Testis (tissue), 3 donors: ENCODE results near the gene UBE3C. TPM values are rescaled to one million over a fixed set of nuclear protein-coding genes. Genes with fewer than 3 reads are reported as not detected.

Experiments
- DNase-seq: peaks from one replicate; pipeline ENCODE4 v3.0.0-alpha.2; 2019
- H3K27ac ChIP-seq, 2 donors: fragments of 200-600 bp; sonication (generic); one replicate each; pipeline ENCODE4 v1.5.1; 2019
- H3K27me3 ChIP-seq: fragments of 200-600 bp; sonication (generic); one replicate; pipeline ENCODE4 v1.5.1; 2019
- H3K36me3 ChIP-seq: fragments of 200-600 bp; sonication (generic); one replicate; pipeline ENCODE4 v1.5.1; 2017; ENCODE audit warnings: low read depth; ENCODE audit errors: missing control alignments
- H3K4me1 ChIP-seq: fragments of 200-600 bp; sonication (generic); one replicate; pipeline ENCODE4 v1.5.1; 2019
- H3K4me3 ChIP-seq, 2 donors: fragments of 200-600 bp; sonication (generic); one replicate each; pipeline ENCODE4 v1.5.1; 2017 to 2019
- H3K9me3 ChIP-seq: fragments of 200-600 bp; sonication (generic); one replicate; pipeline ENCODE4 v1.5.1; 2017
- CTCF ChIP-seq, 3 experiments: fragments of 450-650 bp in 2 of 3; fragments of 200-600 bp in 1 of 3; sonication (generic) in 1 of 3; IDR thresholded peaks; one replicate each; pipeline ENCODE4 v1.5.1; 2016 to 2019; ENCODE audit warnings: antibody characterized with exemption in 3 of 3, mild to moderate bottlenecking in 2 of 3, moderate library complexity in 1 of 3
- POLR2A ChIP-seq: fragments of 450-650 bp; IDR thresholded peaks from one replicate; pipeline ENCODE4 v1.6.1; 2017; ENCODE audit warnings: antibody characterized with exemption, mild to moderate bottlenecking, moderate library complexity
- WGBS, 2 donors: methylation state at CpG; one replicate each; pipeline ENCODE4 v1.1.5; 2018; 5-methylcytosine and 5-hydroxymethylcytosine counted together
- intact Hi-C: fragments of 100-400 bp; cut with DNase I; formaldehyde crosslinking; loops from one replicate; pipeline ENCODE4 v1.15.1; 2023; ENCODE audit warnings: low total_unique reads
- polyA plus RNA-seq: library from polyadenylated mRNA; stranded (reverse); fragments of 350-450 nt; fragmentation: Illumina TruSeq; extraction: RNeasy Lipid Tissue Mini Kit (QIAGEN cat#74804); gene quantifications from one replicate; pipeline ENCODE4 v1.2.3, GENCODE V29; 2014; ENCODE audit warnings: low read depth, low replicate concordance; ENCODE audit not compliant: insufficient read depth
- total RNA-seq, 2 donors: library from RNA; depleted of rRNA; stranded (reverse); fragments of >200 nt; gene quantifications; one replicate each; pipeline ENCODE4 v1.2.3, GENCODE V29; 2016

Gene UBE3C
- total and polyA plus RNA-seq, 3 donors from 2014 or later = 69.4 to 95.9 (median 86.0) TPM

DNA sequence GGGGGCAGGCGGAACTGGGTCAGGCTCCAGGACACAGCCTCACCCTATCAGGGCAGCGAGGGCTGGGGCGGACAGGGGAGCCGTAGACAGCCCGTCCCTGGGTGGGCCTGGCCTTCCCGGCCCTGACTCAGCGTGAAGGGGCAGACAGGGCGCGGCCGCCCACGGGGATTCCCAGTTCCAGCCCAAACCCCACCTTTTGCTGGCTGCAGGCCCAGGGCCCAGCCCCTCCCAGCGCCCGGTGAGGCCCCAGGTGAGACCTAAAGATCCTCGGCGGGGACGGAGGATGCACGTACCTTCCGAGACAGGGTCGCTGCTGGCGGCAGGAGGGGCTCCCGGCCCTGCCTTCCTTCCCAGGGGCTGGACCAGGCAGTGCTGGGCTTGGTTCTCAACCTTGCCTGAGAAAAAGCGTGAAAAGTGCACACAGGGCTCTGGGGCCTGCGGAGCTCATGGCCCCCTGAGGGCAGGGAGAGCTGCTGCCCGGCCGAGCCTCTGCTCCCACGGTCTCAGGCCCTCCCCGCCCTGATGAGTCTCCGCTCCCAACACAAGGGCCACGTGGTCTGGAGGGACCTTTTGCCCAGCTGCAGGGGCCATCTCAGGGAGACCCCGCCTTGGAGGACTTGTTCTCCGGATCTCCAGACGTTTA lies 154.2 kb downstream of the UBE3C start:
- Histone ChIP-seq H3K27ac (no peak overlapping the region), H3K36me3 (no peaks in the 10 kb centered on the region), H3K4me3 (no peak overlapping the region), H3K4me1 (no peaks in the 10 kb centered on the region), H3K9me3 (no peaks in the 10 kb centered on the region), H3K27me3 (no peaks in the 10 kb centered on the region)
- whole genome bisulfite sequencing, 2 donors = 79 to 82% methylated on average over 6 to 25 of the region's 32 CpGs
- TF ChIP-seq CTCF (IDR thresholded peaks at IDR 0.05) = no peak
- TF ChIP-seq POLR2A = no peak
- DNase-seq = no peak
- intact Hi-C loops = no loop called here

DNA sequence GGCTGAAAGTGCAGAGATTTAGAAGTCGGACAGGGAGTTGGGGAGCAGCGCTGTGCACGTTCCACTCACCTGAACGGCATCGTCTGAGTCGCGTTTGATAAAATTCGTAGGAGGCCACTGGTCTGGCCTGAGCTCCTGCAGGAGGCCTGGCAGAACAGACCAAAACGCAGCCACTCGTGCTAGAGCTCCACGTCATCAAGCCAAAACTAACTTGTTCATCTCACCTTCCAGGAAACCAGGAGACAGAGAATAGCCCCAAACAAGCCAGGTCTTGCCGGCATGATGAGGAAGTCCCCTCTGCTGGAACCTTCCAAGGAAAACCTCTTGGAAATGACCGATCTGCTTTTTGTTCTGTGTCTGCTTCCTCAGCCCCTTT lies 154.7 kb downstream of the UBE3C start:
- intact Hi-C loops = no loop called here
- no peaks in the 10 kb centered on the region for H3K36me3 ChIP-seq
- H3K4me3 ChIP-seq = no peak overlapping the region
- DNase-seq = no peak
- TF ChIP-seq CTCF (IDR thresholded peaks at IDR 0.05) (no peak), POLR2A (no peak)
- no peaks in the 10 kb centered on the region for H3K27me3 ChIP-seq
- H3K4me1 ChIP-seq = no peaks in the 10 kb centered on the region
- H3K27ac ChIP-seq = no peak overlapping the region
- WGBS, 2 donors = 78 to 90% methylated on average over 11 to 13 of the region's 13 CpGs
- H3K9me3 ChIP-seq = no peaks in the 10 kb centered on the region

- 92 to 93% methylated on average over 8 to 12 of the region's 12 CpGs for WGBS, 2 donors
- H3K9me3 ChIP-seq = no peaks in the 10 kb centered on the region
- no peak for DNase-seq
- no peaks in the 10 kb centered on the region for H3K27me3 ChIP-seq
- H3K4me3 ChIP-seq = no peak overlapping the region
- no peaks in the 10 kb centered on the region for H3K4me1 ChIP-seq
- intact Hi-C loops = no loop called here
- TF ChIP-seq CTCF (IDR thresholded peaks at IDR 0.05) (no peak), POLR2A (no peak)
- H3K36me3 ChIP-seq = no peaks in the 10 kb centered on the region
- H3K27ac ChIP-seq = no peak overlapping the region
Measured at GRCh38 chr7:157294773-157295172, 156.0 kb downstream of the UBE3C start.

DNA sequence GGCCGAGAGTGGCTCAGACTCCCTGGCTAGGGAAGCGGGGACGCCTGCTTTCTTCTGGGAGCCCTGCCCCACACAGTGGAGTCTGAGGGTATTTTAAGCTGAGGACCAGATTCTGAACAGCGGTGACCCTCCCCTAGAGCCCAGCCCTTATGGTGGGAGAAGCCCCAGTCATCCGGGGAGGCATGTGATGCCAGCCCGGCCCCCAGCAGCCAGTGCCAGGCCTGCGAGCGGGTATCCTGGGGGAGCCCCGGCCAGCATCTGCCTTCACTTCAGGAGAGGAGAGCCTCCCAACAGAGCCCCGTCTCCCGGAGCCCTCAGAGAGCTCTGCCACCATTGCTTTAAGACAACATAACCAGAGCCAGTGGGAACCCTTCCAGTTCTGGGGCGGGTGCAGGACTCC lies 156.6 kb downstream of the UBE3C start:
- no peaks in the 10 kb centered on the region for H3K36me3 ChIP-seq
- H3K27ac ChIP-seq = no peak overlapping the region
- H3K4me1 ChIP-seq = no peaks in the 10 kb centered on the region
- no peak for DNase-seq
- TF ChIP-seq POLR2A (no peak), CTCF (IDR thresholded peaks at IDR 0.05) (no peak)
- intact Hi-C loops = no loop called here
- H3K4me3 ChIP-seq = no peak overlapping the region
- H3K27me3 ChIP-seq = no peaks in the 10 kb centered on the region
- 77 to 87% methylated on average over 6 to 12 of the region's 12 CpGs for WGBS, 2 donors
- H3K9me3 ChIP-seq = no peaks in the 10 kb centered on the region

GRCh38 chr7:157297185-157297584 lies 158.5 kb downstream of the UBE3C start:
- H3K9me3 ChIP-seq = no peaks in the 10 kb centered on the region
- intact Hi-C loops = no loop called here
- no peak for DNase-seq
- H3K27ac ChIP-seq = no peak overlapping the region
- 83 to 86% methylated on average over 13 of the region's 13 CpGs for WGBS, 2 donors
- no peaks in the 10 kb centered on the region for H3K27me3 ChIP-seq
- H3K4me3 ChIP-seq = no peak overlapping the region
- no peaks in the 10 kb centered on the region for H3K4me1 ChIP-seq
- H3K36me3 ChIP-seq = no peaks in the 10 kb centered on the region
- TF ChIP-seq CTCF (IDR thresholded peaks at IDR 0.05) (no peak), POLR2A (no peak)
